Lung (tissue), 16 donors: ENCODE data around the gene HS1BP3. TPM values are rescaled to one million over a fixed set of nuclear protein-coding genes. Genes with fewer than 3 reads are reported as not detected.
A peak's percentile ranks its signal among the peaks of the same experiment; 100 is the strongest.

Source experiments
- ATAC-seq: fragments of 200-7000 bp; cut with Tn5 transposase; one replicate; pipeline ENCODE4 v1.9.1; 2020; ENCODE audit warnings: moderate number of reproducible peaks; ENCODE audit not compliant: insufficient read depth, low FRiP score
- DNase-seq, 3 donors: peaks; one replicate each; pipeline ENCODE4 v3.0.0-alpha.2; 2013 to 2017
- H3K27ac ChIP-seq, 2 donors: one replicate each; pipeline ENCODE4 v1.5.1; 2013; ENCODE audit warnings: mild to moderate bottlenecking in 2 of 2, moderate library complexity in 2 of 2, control low read depth in 1 of 2, inconsistent platforms in 1 of 2, low read depth in 1 of 2, low read length in 1 of 2
- H3K27me3 ChIP-seq, 3 donors: one replicate each; pipeline ENCODE4 v1.5.1; 2013; ENCODE audit warnings: low read length in 2 of 3; ENCODE audit not compliant: control insufficient read depth in 3 of 3, insufficient read depth in 3 of 3
- H3K36me3 ChIP-seq, 4 donors: one replicate each; pipeline ENCODE4 v1.5.1; 2013; ENCODE audit warnings: low read length in 4 of 4, mild to moderate bottlenecking in 1 of 4, moderate library complexity in 1 of 4; ENCODE audit not compliant: control insufficient read depth in 4 of 4, insufficient read depth in 4 of 4
- H3K4me1 ChIP-seq, 5 donors: one replicate each; pipeline ENCODE4 v1.5.1; 2013; ENCODE audit warnings: low read length in 5 of 5, mild to moderate bottlenecking in 2 of 5, moderate library complexity in 1 of 5; ENCODE audit not compliant: control insufficient read depth in 5 of 5, insufficient read depth in 5 of 5
- H3K4me3 ChIP-seq: one replicate; pipeline ENCODE4 v1.5.1; 2013; ENCODE audit warnings: mild to moderate bottlenecking, control low read depth, moderate library complexity
- H3K9ac ChIP-seq, 2 donors: one replicate each; pipeline ENCODE4 v1.5.1; 2013; ENCODE audit warnings: low read length in 2 of 2, control low read depth in 1 of 2; ENCODE audit not compliant: insufficient read depth in 1 of 2
- H3K9me3 ChIP-seq, 4 donors: one replicate each; pipeline ENCODE4 v1.5.1; 2013; ENCODE audit warnings: low read length in 3 of 4, mild to moderate bottlenecking in 1 of 4, moderate library complexity in 1 of 4; ENCODE audit not compliant: control insufficient read depth in 4 of 4, insufficient read depth in 3 of 4
- CTCF ChIP-seq: IDR thresholded peaks from 2 replicates; pipeline ENCODE4 v1.5.1; 2012; ENCODE audit warnings: mild to moderate bottlenecking; ENCODE audit errors: control extremely low read depth, extremely low read depth
- WGBS, 2 donors: extraction: QIAGEN DNeasy Blood & Tissue Kit; methylation state at CpG; one replicate each; pipeline ENCODE4 v1.1.7; 2013; 5-methylcytosine and 5-hydroxymethylcytosine counted together
- long read RNA-seq, 5 donors: transcript quantifications; one replicate each; lab custom pipeline, GENCODE V29; 2026
- polyA plus RNA-seq, 2 donors: library from polyadenylated mRNA; stranded (reverse); fragments of 200-250 nt; gene quantifications; one replicate each; pipeline ENCODE4 v1.2.1, GENCODE V29; 2013
- total RNA-seq, 2 donors: library from RNA; depleted of rRNA in 1 of 2; stranded (reverse); fragments of >200 nt in 1 of 2; gene quantifications; one replicate each; pipeline ENCODE4 v1.2.1, GENCODE V29; 2014 to 2021
- donor health status: control.
- donor health status: control.
- donor health status: Bipolar disorder and iron deficiency.
- donor health status: healthy.
- donor health status: DM: yes; HTN: yes; CAD: no.

HS1BP3 gene
- total RNA-seq, result 10 to 100 TPM; 25.4 to 38.1 TPM
- 10 to 100 TPM; 28.8 to 41.4 TPM for polyA plus RNA-seq
- long read RNA-seq, donor 1, full-length matches to known transcripts, result 8 of 8 reads
- long read RNA-seq, donor 1, partial matches to known transcripts, result 0 of 8 reads
- long read RNA-seq, donor 1, other reads (novel, unspliced or antisense), result 0 of 8 reads
- long read RNA-seq, donor 2, full-length matches to known transcripts, result 1 of 1 reads
- long read RNA-seq, donor 2, partial matches to known transcripts, result 0 of 1 reads
- long read RNA-seq, donor 2, other reads (novel, unspliced or antisense), result 0 of 1 reads
- long read RNA-seq, donor 3, partial matches to known transcripts, result 0 of 3 reads
- long read RNA-seq, donor 3, other reads (novel, unspliced or antisense), result 0 of 3 reads
- long read RNA-seq, donor 4, partial matches to known transcripts, result 0 of 4 reads
- long read RNA-seq, donor 4, other reads (novel, unspliced or antisense), result 0 of 4 reads
- long read RNA-seq, donor 5, transcript HS1BP3-201 (7 exons, 2,370 nt), result major isoform, 10 of 11 reads
- long read RNA-seq, donor 5, partial matches to known transcripts, result 0 of 11 reads
- long read RNA-seq, donor 5, other reads (novel, unspliced or antisense), result 0 of 11 reads

GRCh38 chr2:20650877-20651730, at the start of gene HS1BP3:
TSS of gene HS1BP3 (minus strand) at chr2:20651098. CDS start at chr2:20651063, 35 bp downstream.
- Histone ChIP-seq H3K9ac (peak within 1 kb of the TSS; percentile 88 to 92), H3K4me1 (peaks cover 0 to 23% (median 7%) of the 10 kb centered on the region in 5 donors), H3K27ac (peak within 1 kb of the TSS; percentile 94), H3K36me3 (no peaks in the 10 kb centered on the region), H3K9me3 (no peaks in the 10 kb centered on the region), H3K27me3 (no peaks in the 10 kb centered on the region), H3K4me3 (peak within 1 kb of the TSS; percentile 88)
- DNase-seq (peak; percentile 88 to 93 (median 89)), ATAC-seq (peak; percentile 98)
- WGBS, 2 donors, result 1% methylated on average over 43 to 72 of the region's 72 CpGs
- TF ChIP-seq CTCF, result peak; percentile 88

GRCh38 chr2:20698916-20699613, 48.2 kb upstream of the HS1BP3 start:
- 15 to 38% methylated on average over 4 of the region's 4 CpGs for WGBS, 2 donors

More at GRCh38 chr2:20698916-20699613, 48.2 kb upstream of the HS1BP3 start:
- Histone ChIP-seq H3K36me3 (peaks cover 0 to 5% (median 1%) of the 10 kb centered on the region in 4 donors), H3K27me3 (no peaks in the 10 kb centered on the region), H3K9me3 (no peaks in the 10 kb centered on the region), H3K4me3 (no peak overlapping the region), H3K27ac (no peak overlapping the region), H3K9ac (no peak overlapping the region), H3K4me1 (peaks cover 0 to 20% (median 2%) of the 10 kb centered on the region in 5 donors)
- ATAC-seq (no peak), DNase-seq (no peak)
- no peak for TF ChIP-seq CTCF
